Sigmoid colon (tissue), 7 donors: Measurements from ENCODE around the gene CLTCL1. TPM values are rescaled to one million over a fixed set of nuclear protein-coding genes. Genes with fewer than 3 reads are reported as not detected.

Source experiments
- DNase-seq: peaks from one replicate; pipeline ENCODE4 v3.0.0-alpha.2; 2019
- H3K27ac ChIP-seq, 4 donors: fragments of 200-600 bp; sonication (generic); one replicate each; pipeline ENCODE4 v1.5.1; 2016 to 2019; ENCODE audit warnings: mild to moderate bottlenecking in 1 of 4
- H3K27me3 ChIP-seq, 3 donors: fragments of 200-600 bp; sonication (generic); one replicate each; pipeline ENCODE4 v1.5.1; 2019; ENCODE audit warnings: mild to moderate bottlenecking in 1 of 3
- H3K36me3 ChIP-seq, 4 donors: fragments of 200-600 bp; sonication (generic); one replicate each; pipeline ENCODE4 v1.5.1; 2016 to 2019
- H3K4me1 ChIP-seq, 4 donors: fragments of 200-600 bp; sonication (generic); one replicate each; pipeline ENCODE4 v1.5.1; 2017 to 2019
- H3K4me3 ChIP-seq, 4 donors: fragments of 200-600 bp; sonication (generic); one replicate each; pipeline ENCODE4 v1.5.1; 2017 to 2019; ENCODE audit warnings: mild to moderate bottlenecking in 2 of 4, moderate library complexity in 1 of 4
- H3K9me3 ChIP-seq, 4 donors: fragments of 200-600 bp in 3 of 4; sonication (generic) in 3 of 4; one replicate each; pipeline versions ENCODE4 v1.5.1 to v1.6.1; 2013 to 2019
- CTCF ChIP-seq, 4 experiments: fragments of 450-650 bp in 3 of 4; fragments of 200-600 bp in 1 of 4; IDR thresholded peaks; one replicate each; pipeline ENCODE4 v1.5.1; 2016 to 2019; ENCODE audit warnings: antibody characterized with exemption in 4 of 4, mild to moderate bottlenecking in 3 of 4, moderate library complexity in 2 of 4
- EP300 ChIP-seq, 4 donors: sonication (generic); formaldehyde crosslinking; IDR thresholded peaks; one replicate each; pipeline ENCODE4 v1.6.1; 2017; ENCODE audit warnings: antibody characterized with exemption in 4 of 4
- POLR2A ChIP-seq, 2 donors: fragments of 450-650 bp; IDR thresholded peaks; one replicate each; pipeline ENCODE4 v1.6.1; 2016; ENCODE audit warnings: antibody characterized with exemption in 2 of 2, mild to moderate bottlenecking in 2 of 2, moderate library complexity in 2 of 2
- POLR2AphosphoS5 ChIP-seq, 4 donors: sonication (generic); formaldehyde crosslinking; IDR thresholded peaks; one replicate each; pipeline ENCODE4 v1.6.1; 2017; ENCODE audit warnings: antibody characterized with exemption in 4 of 4
- WGBS, 2 donors: extraction: QIAGEN DNeasy Blood & Tissue Kit; methylation state at CpG; one replicate each; pipeline ENCODE4 v1.1.7; 2013; 5-methylcytosine and 5-hydroxymethylcytosine counted together
- intact Hi-C: fragments of 100-400 bp; cut with DNase I; formaldehyde crosslinking; loops from one replicate; pipeline ENCODE4 v1.15.1; 2023
- polyA plus RNA-seq, 3 donors: library from polyadenylated mRNA; stranded (reverse); fragments of 200-250 nt; gene quantifications; one replicate each; pipeline ENCODE4 v1.2.3, GENCODE V29; 2013
- total RNA-seq, 4 donors: library from RNA; depleted of rRNA; stranded (reverse); fragments of >200 nt; gene quantifications; one replicate each; pipeline ENCODE4 v1.1.0, GENCODE V29; 2016
- donor health status: healthy with polysubstance abuse.
- donor health status: Bipolar disorder and iron deficiency.
- donor health status: healthy.

The CLTCL1 gene
- total and polyA plus RNA-seq, 7 donors, result 0.92 to 5.0 (median 2.4) TPM

- WGBS, 2 donors, result 59 to 70% methylated on average over 5 of the region's 5 CpGs
- TF ChIP-seq POLR2AphosphoS5 (IDR thresholded peaks at IDR 0.05), result no peak
- TF ChIP-seq CTCF (IDR thresholded peaks at IDR 0.05), result no peak
- TF ChIP-seq EP300 (IDR thresholded peaks at IDR 0.05), result no peak
- no peak for TF ChIP-seq POLR2A (IDR thresholded peaks at IDR 0.05)
- DNase-seq, result no peak
- H3K4me1 ChIP-seq, result no peaks in the 10 kb centered on the region
- no peak overlapping the region for H3K27ac ChIP-seq
- peaks cover 0 to 18% (median 6%) of the 10 kb centered on the region in 4 donors for H3K36me3 ChIP-seq
- no peaks in the 10 kb centered on the region for H3K9me3 ChIP-seq
- intact Hi-C loops, result no loop called here
- H3K4me3 ChIP-seq, result no peak overlapping the region
- H3K27me3 ChIP-seq, result no peaks in the 10 kb centered on the region
Observed at GRCh38 chr22:19218541-19219233, 72.8 kb downstream of the CLTCL1 start.

GRCh38 chr22:19216579-19216978 is 74.9 kb downstream of the CLTCL1 start:
- WGBS, 2 donors, result 92 to 93% methylated on average over 5 of the region's 5 CpGs
- intact Hi-C loops, result no loop called here
- no peaks in the 10 kb centered on the region for H3K27me3 ChIP-seq
- no peak for DNase-seq
- no peaks in the 10 kb centered on the region for H3K9me3 ChIP-seq
- no peak overlapping the region for H3K4me3 ChIP-seq
- peaks cover 0 to 9% (median 4%) of the 10 kb centered on the region in 4 donors for H3K36me3 ChIP-seq
- H3K4me1 ChIP-seq, result no peaks in the 10 kb centered on the region
- TF ChIP-seq POLR2A (IDR thresholded peaks at IDR 0.05), result no peak
- no peak for TF ChIP-seq CTCF (IDR thresholded peaks at IDR 0.05)
- TF ChIP-seq EP300 (IDR thresholded peaks at IDR 0.05), result no peak
- no peak for TF ChIP-seq POLR2AphosphoS5 (IDR thresholded peaks at IDR 0.05)
- H3K27ac ChIP-seq, result no peak overlapping the region

GRCh38 chr22:19215360-19215759 is 76.2 kb downstream of the CLTCL1 start:
- no peak for TF ChIP-seq POLR2AphosphoS5 (IDR thresholded peaks at IDR 0.05)
- TF ChIP-seq CTCF (IDR thresholded peaks at IDR 0.05), result no peak
- no peak for TF ChIP-seq POLR2A (IDR thresholded peaks at IDR 0.05)
- TF ChIP-seq EP300 (IDR thresholded peaks at IDR 0.05), result no peak
- WGBS, 2 donors, result 97% methylated on average over 14 of the region's 14 CpGs
- Histone ChIP-seq H3K27ac (no peak overlapping the region), H3K9me3 (no peaks in the 10 kb centered on the region), H3K4me3 (no peak overlapping the region), H3K36me3 (no peaks in the 10 kb centered on the region), H3K4me1 (no peaks in the 10 kb centered on the region), H3K27me3 (no peaks in the 10 kb centered on the region)
- DNase-seq, result no peak
- intact Hi-C loops, result no loop called here

- H3K4me3 ChIP-seq, result no peak overlapping the region
- no peak for DNase-seq
- intact Hi-C loops, result no loop called here
- no peaks in the 10 kb centered on the region for H3K9me3 ChIP-seq
- H3K36me3 ChIP-seq, result peaks cover 0 to 9% (median 5%) of the 10 kb centered on the region in 4 donors
- 79 to 89% methylated on average over 4 of the region's 4 CpGs for WGBS, 2 donors
- no peak for TF ChIP-seq CTCF (IDR thresholded peaks at IDR 0.05)
- no peak for TF ChIP-seq EP300 (IDR thresholded peaks at IDR 0.05)
- TF ChIP-seq POLR2AphosphoS5 (IDR thresholded peaks at IDR 0.05), result no peak
- no peak for TF ChIP-seq POLR2A (IDR thresholded peaks at IDR 0.05)
- H3K27ac ChIP-seq, result no peak overlapping the region
- H3K27me3 ChIP-seq, result no peaks in the 10 kb centered on the region
- no peaks in the 10 kb centered on the region for H3K4me1 ChIP-seq
Observed at GRCh38 chr22:19214078-19214473, 77.4 kb downstream of the CLTCL1 start.
